K562 (cell line): ENCODE results near the gene CREG2.

Experiments
- CREB3L1 ChIP-seq: fragments of 450-650 bp; IDR thresholded peaks from 2 replicates; pipeline ENCODE4 v1.6.1; 2014; ENCODE audit warnings: low read depth, mild to moderate bottlenecking, moderate library complexity, borderline replicate concordance
- GABPA ChIP-seq: fragments of 200-800 bp; sonication (Bioruptor generic); conservative IDR thresholded peaks from 2 replicates; pipeline ENCODE4 v1.6.1; 2016; ENCODE audit warnings: low read depth, missing genetic modification characterization, missing compliant biosample characterization
- ZNF239 ChIP-seq: fragments of 250-450 bp; sonication (Bioruptor Pico); IDR thresholded peaks from 2 replicates; pipeline ENCODE4 v1.4.0; 2020; ENCODE audit warnings: mild to moderate bottlenecking
- ZNF384 ChIP-seq: IDR thresholded peaks from 2 replicates; pipeline ENCODE4 v1.6.1; 2012; ENCODE audit warnings: low read depth, low read length, improper control_type of control experiment

GRCh38 chr2:101428422-101429176, 41.3 kb upstream of the CREG2 start:
- TF ChIP-seq ZNF384: no peak
- TF ChIP-seq GABPA (tag): no peak
- no peak for TF ChIP-seq CREB3L1
- no peak for TF ChIP-seq ZNF239 (CRISPR knock-in tag)
